ENCODE measurements around the gene CCDC8. TPM values are rescaled to one million over a fixed set of nuclear protein-coding genes. Genes with fewer than 3 reads are reported as not detected.
A peak's percentile ranks its signal among the peaks of the same experiment; 100 is the strongest.

The CCDC8 gene
- total and polyA plus RNA-seq, 9 donors: 20.1 to 82.6 (median 59.5) TPM

- no peak overlapping the region for H3K27ac ChIP-seq
- peak in 2 of 5 donors; percentile 20 to 35 for DNase-seq
- WGBS, 3 donors: 76 to 84% (median 78%) methylated on average over 11 of the region's 11 CpGs
- no peaks in the 10 kb centered on the region for H3K27me3 ChIP-seq
- H3K36me3 ChIP-seq: no peaks in the 10 kb centered on the region
- intact Hi-C loops (cut with DNase I): no loop called here
- peaks cover 8% of the 10 kb centered on the region for H3K4me1 ChIP-seq (ENCODE audit: insufficient read depth)
- no peaks in the 10 kb centered on the region for H3K9me3 ChIP-seq
- TF ChIP-seq EP300 (IDR thresholded peaks at IDR 0.05) (no peak), POLR2A (IDR thresholded peaks at IDR 0.05) (no peak)
- TF ChIP-seq, protein P1, sequence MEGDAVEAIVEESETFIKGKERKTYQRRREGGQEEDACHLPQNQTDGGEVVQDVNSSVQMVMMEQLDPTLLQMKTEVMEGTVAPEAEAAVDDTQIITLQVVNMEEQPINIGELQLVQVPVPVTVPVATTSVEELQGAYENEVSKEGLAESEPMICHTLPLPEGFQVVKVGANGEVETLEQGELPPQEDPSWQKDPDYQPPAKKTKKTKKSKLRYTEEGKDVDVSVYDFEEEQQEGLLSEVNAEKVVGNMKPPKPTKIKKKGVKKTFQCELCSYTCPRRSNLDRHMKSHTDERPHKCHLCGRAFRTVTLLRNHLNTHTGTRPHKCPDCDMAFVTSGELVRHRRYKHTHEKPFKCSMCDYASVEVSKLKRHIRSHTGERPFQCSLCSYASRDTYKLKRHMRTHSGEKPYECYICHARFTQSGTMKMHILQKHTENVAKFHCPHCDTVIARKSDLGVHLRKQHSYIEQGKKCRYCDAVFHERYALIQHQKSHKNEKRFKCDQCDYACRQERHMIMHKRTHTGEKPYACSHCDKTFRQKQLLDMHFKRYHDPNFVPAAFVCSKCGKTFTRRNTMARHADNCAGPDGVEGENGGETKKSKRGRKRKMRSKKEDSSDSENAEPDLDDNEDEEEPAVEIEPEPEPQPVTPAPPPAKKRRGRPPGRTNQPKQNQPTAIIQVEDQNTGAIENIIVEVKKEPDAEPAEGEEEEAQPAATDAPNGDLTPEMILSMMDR (IDR thresholded peaks at IDR 0.05): no peak
- H3K4me3 ChIP-seq: no peak overlapping the region
Observed at GRCh38 chr19:46372901-46373490, 40.4 kb downstream of the CCDC8 start.

DNA sequence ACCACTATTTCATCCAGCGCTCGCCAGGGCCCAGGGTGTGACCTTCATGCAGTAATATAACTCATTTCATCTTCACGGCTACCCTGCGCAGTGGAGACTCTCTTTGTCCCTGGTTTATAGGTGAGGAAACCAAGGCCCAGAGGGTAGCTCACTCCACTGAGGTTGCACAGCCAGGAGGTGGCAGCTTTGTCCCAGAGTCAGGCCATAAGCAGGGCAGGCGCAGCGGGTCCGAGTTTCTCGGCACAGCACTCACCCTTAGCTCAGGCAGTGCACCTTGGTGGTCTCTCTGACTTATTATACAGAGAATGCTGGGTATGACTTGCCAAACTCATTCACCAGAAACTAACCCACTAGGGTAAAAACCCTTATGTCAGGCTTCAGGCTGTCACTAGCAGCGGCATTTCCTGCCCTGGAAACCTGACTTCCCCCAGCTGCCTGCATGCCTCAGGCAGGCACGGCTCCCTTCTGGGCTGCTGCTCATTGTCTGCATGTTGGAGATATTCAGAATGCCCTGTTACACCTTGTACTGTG is 41.9 kb downstream of the CCDC8 start:
- no peaks in the 10 kb centered on the region for H3K9me3 ChIP-seq
- no peaks in the 10 kb centered on the region for H3K27me3 ChIP-seq
- intact Hi-C loops (cut with DNase I): no loop called here
- no peak overlapping the region for H3K27ac ChIP-seq
- TF ChIP-seq, protein P1 (IDR thresholded peaks at IDR 0.05): no peak
- no peak for TF ChIP-seq POLR2A (IDR thresholded peaks at IDR 0.05)
- no peak for TF ChIP-seq EP300 (IDR thresholded peaks at IDR 0.05)
- WGBS, 3 donors: 77 to 82% (median 82%) methylated on average over 10 of the region's 10 CpGs
- no peak overlapping the region for H3K4me3 ChIP-seq
- DNase-seq: peak in 1 of 5 donors; percentile 5
- peaks cover 5% of the 10 kb centered on the region for H3K4me1 ChIP-seq (ENCODE audit: insufficient read depth)
- H3K36me3 ChIP-seq: no peaks in the 10 kb centered on the region

DNA sequence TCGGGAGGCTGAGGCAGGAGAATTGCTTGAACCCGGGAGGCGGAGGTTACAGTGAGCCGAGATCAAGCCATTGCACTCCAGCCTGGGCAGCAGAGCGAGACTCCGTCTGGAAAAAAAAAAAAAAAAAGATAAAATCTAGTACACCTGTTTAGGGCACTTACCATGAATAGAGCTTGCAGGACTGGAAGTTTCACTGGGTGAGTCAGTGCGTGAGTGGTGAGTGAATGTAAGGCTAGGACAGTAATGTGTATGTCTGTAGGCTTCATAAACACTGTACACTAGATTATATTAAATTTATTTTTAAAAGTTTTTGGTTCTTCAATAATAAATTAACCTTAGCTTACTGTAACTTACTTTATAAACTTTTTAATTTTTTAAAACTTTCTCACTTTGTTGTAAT is 43.5 kb downstream of the CCDC8 start:
- H3K4me1 ChIP-seq (ENCODE audit: insufficient read depth): peaks cover 5% of the 10 kb centered on the region
- H3K9me3 ChIP-seq: no peaks in the 10 kb centered on the region
- H3K27ac ChIP-seq: no peak overlapping the region
- DNase-seq: no peak
- TF ChIP-seq, protein P1 (IDR thresholded peaks at IDR 0.05): no peak
- TF ChIP-seq POLR2A (IDR thresholded peaks at IDR 0.05) (no peak), EP300 (IDR thresholded peaks at IDR 0.05) (no peak)
- intact Hi-C loops (cut with DNase I): no loop called here
- no peaks in the 10 kb centered on the region for H3K36me3 ChIP-seq
- no peaks in the 10 kb centered on the region for H3K27me3 ChIP-seq
- 90 to 91% (median 91%) methylated on average over 7 of the region's 7 CpGs for WGBS, 3 donors
- H3K4me3 ChIP-seq: no peak overlapping the region

- DNase-seq: peak in 1 of 5 donors; percentile 6
- Histone ChIP-seq H3K9me3 (no peaks in the 10 kb centered on the region), H3K27ac (no peak overlapping the region), H3K36me3 (no peaks in the 10 kb centered on the region), H3K4me1 (ENCODE audit: insufficient read depth) (peaks cover 1% of the 10 kb centered on the region), H3K27me3 (no peaks in the 10 kb centered on the region), H3K4me3 (no peak overlapping the region)
- intact Hi-C loops (cut with DNase I): no loop called here
- 85 to 91% (median 90%) methylated on average over 7 of the region's 7 CpGs for WGBS, 3 donors
- TF ChIP-seq, protein P1 (IDR thresholded peaks at IDR 0.05): no peak
- TF ChIP-seq POLR2A (IDR thresholded peaks at IDR 0.05) (no peak), EP300 (IDR thresholded peaks at IDR 0.05) (no peak)
Observed at GRCh38 chr19:46368116-46368515, 45.2 kb downstream of the CCDC8 start.
